Stimulated activated naive CD4-positive, alpha-beta T cell treated with Interleukin-2 at 50 U/mL for 16 hours (primary cell): ENCODE results near the gene PZP.
"Not testable (repeated sequence)": the region's sequence is repeated elsewhere in the genome, so short reads cannot be mapped to it uniquely, and the experiment has no call there.

ENCODE experiments used
- DNase-seq: peaks from one replicate; lab custom pipeline; 2025; lab: John Stamatoyannopoulos, UW

PZP gene

GRCh38 chr12:9180810-9181209, 27.4 kb downstream of the PZP start:
- DNase-seq = no peak

GRCh38 chr12:9179781-9180180, 28.4 kb downstream of the PZP start:
- DNase-seq = no peak

- DNase-seq = no peak
Observed at GRCh38 chr12:9169979-9170634, 38.1 kb downstream of the PZP start.

- DNase-seq = not testable (repeated sequence)
Observed at GRCh38 chr12:9167345-9167744, 40.9 kb downstream of the PZP start.

- no peak for DNase-seq
Observed at GRCh38 chr12:9163392-9163791, 44.8 kb downstream of the PZP start.

GRCh38 chr12:9156119-9156518, 52.1 kb downstream of the PZP start:
- DNase-seq = no peak

- no peak for DNase-seq
Observed at GRCh38 chr12:9149372-9149771, 58.8 kb downstream of the PZP start.

- DNase-seq = no peak
Observed at GRCh38 chr12:9148926-9149325, 59.3 kb downstream of the PZP start.

- DNase-seq = no peak
Observed at GRCh38 chr12:9147461-9147860, 60.7 kb downstream of the PZP start.

- no peak for DNase-seq
Observed at GRCh38 chr12:9144730-9145106, 63.5 kb downstream of the PZP start.

- no peak for DNase-seq
Observed at GRCh38 chr12:9143929-9144729, 64.1 kb downstream of the PZP start.

- DNase-seq = no peak
Observed at GRCh38 chr12:9143137-9143536, 65.1 kb downstream of the PZP start.

GRCh38 chr12:9139588-9140290, 68.5 kb downstream of the PZP start:
- not testable (repeated sequence) for DNase-seq

GRCh38 chr12:9135903-9136310, 72.3 kb downstream of the PZP start:
- no peak for DNase-seq

- no peak for DNase-seq
Observed at GRCh38 chr12:9134981-9135628, 73.1 kb downstream of the PZP start.

GRCh38 chr12:9133216-9133916, 74.8 kb downstream of the PZP start:
- DNase-seq = no peak

GRCh38 chr12:9132008-9132535, 76.1 kb downstream of the PZP start:
- no peak for DNase-seq

- DNase-seq = no peak
Observed at GRCh38 chr12:9130244-9130643, 78.0 kb downstream of the PZP start.

- DNase-seq = no peak
Observed at GRCh38 chr12:9127936-9128663, 80.1 kb downstream of the PZP start.

GRCh38 chr12:9127484-9127883, 80.7 kb downstream of the PZP start:
- DNase-seq = no peak
